HG03045 (cell line): ENCODE measurements around the gene TMEM192.
"Not testable (repeated sequence)": the region's sequence is repeated elsewhere in the genome, so short reads cannot be mapped to it uniquely, and the experiment has no call there.

Experiments used
- ATAC-seq: cut with Tn5 transposase; IDR thresholded peaks from one replicate; pipeline ENCODE4 v1.9.1; 2021; ENCODE audit warnings: mild to moderate bottlenecking, moderate library complexity; ENCODE audit not compliant: unreplicated experiment

Gene TMEM192

DNA sequence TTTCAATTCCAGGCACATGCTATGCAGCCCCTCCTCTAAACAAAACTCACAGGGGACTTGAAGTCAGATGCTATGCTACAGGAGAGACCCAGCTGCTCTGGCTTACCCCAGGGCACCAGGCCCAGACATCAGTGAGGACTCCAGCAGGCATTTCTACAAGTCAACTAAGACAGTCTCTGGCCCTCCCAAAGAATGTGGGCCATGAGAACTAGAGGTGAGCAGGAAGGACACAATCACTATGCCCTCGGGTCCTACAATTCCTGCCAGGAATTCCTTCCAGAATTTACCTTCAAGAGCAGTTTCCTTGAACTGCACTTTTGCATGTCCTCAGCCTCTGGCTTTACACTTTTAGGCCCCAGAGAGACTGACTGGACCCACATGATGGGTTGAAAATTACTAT lies 17.4 kb downstream of the TMEM192 start:
- no peak for ATAC-seq

DNA sequence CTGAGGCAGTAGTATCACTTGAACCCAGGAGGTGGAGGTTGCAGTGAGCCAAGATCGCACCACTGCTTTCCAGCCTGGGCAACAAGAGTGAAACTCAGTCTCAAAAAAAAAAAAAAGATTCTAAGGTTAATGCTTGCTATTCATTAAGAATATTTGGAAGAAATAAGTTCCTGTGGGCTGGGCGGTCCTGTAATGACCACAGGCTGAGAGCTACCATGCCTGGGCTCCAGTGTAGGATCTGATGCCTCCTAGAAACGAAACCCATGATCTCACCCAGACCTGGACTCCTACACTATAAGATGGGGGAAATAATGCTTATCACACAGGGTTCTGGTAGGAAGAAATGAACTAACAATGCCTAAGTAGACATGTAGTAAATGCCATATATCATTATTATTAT lies 17.8 kb downstream of the TMEM192 start:
- ATAC-seq, result no peak

DNA sequence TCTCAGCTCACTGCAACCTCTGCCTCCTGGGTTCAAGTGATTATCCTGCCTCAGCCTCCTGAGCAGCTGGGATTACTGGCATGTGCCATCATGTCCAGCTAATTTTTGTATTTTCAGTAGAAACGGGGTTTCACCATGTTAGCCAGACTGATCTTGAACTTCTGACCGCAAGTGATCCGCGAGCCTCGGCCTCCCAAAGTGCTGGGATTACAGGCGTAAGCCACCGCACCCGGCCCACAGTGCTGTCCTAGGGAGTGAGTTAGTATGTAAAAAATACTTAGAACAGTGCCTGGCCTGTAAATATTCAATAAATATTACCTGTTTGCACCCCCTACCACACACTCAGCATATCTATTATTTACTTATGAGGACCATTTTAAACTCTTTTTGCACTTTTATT lies 20.5 kb downstream of the TMEM192 start:
- ATAC-seq, result not testable (repeated sequence)

DNA sequence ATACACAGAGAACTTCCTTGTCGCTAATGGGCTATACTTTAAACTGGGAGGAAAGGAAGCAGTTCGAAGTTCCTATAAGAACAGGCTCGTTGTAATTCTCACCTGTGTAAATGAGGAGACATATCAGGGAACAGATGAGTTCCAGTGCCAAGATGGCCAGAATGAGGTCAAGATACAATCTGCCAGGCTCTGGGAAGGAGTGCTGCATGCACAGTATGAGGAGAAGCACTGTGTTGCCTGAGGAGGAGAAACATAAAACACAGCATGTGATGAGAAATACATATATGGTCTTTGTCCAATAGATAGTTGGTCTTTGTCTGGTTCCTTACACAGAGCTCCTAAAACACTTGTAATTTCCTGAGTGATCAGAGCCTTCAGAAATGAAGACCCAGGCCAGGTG lies 24.3 kb downstream of the TMEM192 start:
- no peak for ATAC-seq

DNA sequence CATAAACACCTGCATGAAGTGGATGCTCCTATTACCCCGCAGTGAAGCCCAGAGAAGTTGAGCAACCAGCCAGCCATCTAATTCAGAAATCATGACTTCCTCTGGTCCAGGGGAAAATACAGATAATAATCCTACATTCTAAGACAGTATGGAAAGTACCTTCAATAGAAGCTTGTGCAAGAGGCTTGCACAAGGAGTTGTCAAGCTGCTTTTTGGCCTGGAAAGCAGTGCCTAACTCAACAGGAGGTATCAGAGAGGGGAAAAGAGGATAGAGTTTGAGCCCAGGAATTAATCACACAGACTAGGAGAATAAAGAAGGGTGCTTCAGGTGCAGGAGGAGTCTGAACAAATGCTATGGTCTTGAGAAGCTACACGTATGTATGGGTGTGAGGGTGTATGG lies 26.7 kb downstream of the TMEM192 start:
- ATAC-seq, result no peak

DNA sequence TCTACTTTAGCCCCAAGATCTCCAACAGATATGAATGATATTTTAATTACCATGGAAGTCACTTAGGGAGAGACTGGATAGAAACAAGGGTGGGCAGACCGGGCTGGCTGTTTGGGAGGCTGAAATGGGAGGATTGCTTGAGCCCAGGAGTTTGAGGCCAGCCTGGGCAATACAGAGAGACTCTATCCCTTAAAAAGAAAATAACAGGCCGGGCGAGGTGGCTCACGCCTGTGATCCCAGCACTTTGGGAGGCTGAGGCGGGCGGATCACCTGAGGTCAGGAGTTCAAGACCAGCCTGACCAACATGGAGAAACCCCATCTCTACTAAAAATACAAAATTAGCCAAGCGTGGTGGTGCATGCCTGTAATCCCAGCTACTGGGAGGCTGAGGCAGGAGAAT lies 27.9 kb downstream of the TMEM192 start:
- ATAC-seq, result not testable (repeated sequence)

DNA sequence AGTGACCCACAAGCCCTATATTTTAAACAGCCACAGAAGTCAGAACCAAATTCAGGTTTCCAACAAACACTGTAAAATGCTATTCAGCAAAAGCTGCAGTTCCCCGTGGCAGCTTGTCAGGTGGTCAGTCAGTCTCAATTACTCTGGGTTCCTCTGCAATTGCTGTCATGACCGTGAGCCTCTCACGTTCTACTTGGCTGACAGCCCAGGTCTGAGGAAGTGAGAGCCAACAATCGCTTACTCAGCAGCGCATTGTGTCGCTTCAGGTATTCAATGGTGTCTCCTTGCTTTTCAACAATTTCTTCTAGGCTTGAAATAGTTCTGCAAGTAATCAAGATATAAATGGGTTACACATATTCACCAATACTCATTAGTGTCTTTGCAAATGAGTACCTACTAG lies 33.2 kb downstream of the TMEM192 start:
- no peak for ATAC-seq

DNA sequence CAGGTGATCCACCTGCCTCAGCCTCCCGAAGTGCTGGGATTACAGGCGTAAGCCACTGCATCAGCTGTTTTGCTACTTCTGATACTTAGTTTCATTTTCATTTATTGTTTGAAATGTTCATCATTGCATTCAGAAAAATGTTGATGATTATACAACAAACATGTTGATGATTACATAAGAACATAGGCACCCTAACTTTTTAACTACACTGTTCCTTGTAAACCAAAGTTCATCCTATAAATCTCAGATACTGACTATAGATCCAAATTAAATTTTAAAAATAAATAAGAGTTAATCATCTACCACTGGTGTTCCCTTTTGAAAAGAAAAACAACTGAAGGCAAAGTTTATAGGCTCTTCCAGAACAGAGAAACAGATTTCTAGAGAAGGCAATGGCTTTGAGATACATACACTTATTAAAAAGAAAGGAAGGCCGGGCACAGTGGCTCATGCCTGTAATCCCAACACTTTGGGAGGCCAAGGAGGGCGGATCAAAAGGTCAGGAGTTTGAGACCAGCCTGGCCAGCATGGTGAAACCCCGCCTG lies 35.6 kb downstream of the TMEM192 start:
- no peak for ATAC-seq

DNA sequence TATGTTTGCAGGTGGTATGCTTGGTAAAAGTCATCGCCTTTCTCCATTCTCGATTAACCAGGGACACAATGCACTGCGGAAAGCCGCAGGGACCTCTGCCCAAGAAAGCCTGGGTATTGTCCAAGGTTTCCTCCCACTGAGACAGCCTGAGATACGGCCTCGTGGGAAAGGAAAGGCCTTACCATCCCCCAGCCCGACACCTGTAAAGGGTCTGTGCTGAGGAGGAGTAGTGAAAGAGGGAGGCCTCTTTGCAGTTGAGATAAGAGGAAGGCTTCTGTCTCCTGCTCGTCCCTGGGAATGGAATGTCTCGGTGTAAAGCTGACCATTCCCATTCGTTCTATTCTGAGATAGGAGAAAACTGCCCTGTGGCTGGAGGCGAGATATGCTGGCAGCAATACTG lies 39.3 kb downstream of the TMEM192 start:
- not testable (repeated sequence) for ATAC-seq

DNA sequence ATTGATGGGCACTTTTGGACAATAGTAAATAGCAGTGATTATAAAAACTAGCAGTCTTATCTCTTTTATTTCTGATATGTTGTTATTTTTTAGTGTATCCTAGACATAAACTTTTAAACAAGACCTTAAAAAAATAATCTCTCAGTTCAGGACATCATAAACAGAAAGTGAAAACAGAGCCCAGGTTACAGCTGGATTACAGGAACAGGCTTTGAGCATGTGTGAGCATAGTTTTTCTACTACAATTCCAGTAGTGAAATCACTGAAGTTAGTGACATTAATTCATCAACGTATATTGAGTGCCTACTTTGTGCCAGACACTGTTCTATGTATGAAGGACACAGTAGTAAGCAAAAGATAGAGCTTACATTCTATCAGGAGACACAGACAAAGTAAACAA lies 42.1 kb downstream of the TMEM192 start:
- ATAC-seq, result no peak

DNA sequence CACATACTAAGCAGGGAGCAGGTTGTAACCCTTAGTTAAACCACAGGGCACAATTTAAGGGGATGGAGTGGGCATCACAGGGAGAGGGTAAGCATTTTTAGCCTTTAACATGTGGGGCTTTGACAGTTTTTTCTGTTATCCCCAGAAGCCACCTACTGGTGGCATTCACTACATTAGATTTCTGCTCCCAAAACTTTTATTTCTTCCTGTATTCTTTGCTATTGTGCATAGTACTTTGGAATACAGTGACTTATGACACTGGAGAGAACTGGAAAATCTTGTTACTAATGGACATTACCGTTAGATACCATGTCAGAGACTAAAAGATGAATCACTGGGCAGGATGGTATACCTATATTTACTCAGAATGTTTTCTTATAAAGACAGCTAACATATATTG lies 51.7 kb downstream of the TMEM192 start:
- ATAC-seq, result no peak

DNA sequence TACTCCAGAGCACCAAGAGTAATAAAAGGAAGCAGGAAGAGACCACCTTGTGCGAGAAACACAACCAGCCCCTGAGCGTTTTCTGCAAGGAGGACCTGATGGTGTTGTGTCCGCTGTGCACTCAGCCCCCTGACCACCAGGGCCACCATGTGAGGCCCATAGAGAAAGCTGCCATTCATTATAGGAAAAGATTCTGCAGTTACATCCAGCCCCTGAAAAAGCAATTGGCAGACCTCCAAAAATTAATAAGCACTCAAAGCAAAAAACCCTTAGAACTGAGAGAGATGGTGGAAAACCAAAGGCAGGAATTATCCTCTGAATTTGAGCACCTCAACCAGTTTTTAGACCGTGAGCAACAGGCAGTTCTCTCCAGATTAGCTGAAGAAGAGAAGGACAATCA lies 53.3 kb downstream of the TMEM192 start:
- ATAC-seq, result no peak

DNA sequence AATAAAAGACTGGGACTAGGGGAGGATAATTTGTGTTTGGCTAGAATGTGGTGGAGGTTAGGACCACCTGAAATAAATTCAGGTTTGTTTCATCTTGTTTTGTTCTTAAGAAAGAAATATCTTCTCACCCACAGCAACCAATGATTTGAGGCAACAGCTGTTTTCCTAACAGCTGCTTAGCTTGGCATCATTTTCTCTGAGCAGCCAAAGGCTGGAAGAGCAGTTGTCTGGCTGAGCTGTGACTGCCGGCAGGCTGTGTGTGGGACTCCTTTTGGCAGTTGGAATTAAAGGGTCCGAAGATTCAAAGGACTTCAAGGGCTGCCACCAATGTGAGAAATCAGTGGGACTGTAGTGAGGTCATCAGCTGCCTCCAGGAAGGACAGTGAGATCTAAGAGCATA lies 54.0 kb downstream of the TMEM192 start:
- ATAC-seq, result no peak

DNA sequence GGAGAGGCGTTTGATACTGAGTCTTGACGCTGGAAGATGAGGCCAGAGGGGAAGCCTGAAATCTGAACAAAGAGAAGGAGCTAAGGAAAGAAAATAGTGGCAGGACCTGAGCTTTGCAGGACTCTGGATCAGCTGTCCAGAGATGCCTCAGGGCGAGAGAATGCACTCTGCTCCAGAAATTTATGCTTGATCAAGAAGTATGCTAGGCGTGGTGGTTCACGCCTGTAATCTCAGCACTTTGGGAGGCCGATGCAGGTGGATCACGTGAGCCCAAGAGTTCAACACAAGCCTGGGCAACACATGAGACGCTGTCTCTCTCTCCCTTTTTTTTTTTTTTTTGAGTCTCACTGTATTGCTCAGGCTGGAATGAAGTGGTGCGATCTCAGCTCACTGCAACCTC lies 57.1 kb downstream of the TMEM192 start:
- no peak for ATAC-seq

DNA sequence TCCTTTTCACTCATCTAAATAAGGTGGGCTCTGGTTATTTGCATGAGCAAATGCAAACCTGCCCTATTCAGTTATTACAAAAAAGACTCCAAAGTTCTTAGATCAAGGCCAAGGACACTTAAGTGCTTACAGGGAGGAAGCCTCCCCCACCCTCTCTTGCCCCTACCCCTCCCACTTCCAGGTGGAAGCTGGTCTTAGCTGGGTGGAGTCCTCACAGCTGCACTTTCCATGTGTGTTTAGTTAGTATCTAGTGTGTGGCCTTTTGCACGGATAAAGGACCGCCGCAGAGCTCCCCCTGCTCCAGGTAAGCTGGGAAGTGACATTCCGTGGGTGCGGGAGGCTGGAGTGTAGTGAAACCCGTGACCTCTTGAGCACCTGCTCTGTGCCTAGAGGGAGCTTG lies 59.0 kb downstream of the TMEM192 start, which contains the start of gene TRIM75:
TRIM75 (plus strand) TSS at position 222 of the 400 bp plus-strand sequence. CDS start 5,282 bp downstream, outside the sequence.
- ATAC-seq, result no peak

DNA sequence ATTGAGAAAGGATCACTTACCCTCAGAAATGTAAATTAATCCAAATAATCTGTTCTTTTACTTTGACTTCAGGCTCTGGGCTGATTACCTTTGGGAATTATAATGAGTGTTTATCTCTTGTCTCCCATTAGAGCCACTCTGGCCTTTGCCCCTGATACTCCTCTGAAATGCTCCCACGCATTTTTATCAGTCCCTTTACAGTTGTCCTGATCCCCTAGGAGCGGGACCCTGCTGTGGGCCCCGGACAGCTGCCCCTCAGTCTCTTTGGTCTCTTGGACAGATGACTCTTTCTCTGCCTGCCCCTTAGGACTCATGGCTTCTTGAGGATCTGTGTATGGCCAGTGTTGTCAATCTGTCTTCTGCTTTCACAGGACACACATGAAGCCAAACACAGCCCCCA lies 60.0 kb downstream of the TMEM192 start:
- no peak for ATAC-seq

DNA sequence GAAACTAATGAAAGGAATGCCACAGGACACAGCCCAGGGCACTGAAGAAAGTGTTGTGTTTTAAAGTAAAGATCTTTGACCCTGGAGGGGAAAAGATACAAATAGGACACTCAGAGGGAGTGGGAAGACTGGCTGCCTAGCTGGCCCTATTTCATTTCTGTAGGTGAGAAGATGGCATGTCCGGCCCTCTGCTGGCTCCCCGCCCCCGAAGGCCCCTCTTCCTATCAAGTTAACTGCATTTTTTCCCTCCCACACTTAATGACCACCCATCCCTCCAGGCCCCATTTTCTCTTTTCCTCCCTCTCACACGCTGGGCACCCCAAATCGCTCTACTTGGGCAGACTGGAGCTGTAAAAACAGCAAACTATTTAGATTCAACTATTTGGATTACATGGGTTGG lies 64.5 kb downstream of the TMEM192 start:
- no peak for ATAC-seq

DNA sequence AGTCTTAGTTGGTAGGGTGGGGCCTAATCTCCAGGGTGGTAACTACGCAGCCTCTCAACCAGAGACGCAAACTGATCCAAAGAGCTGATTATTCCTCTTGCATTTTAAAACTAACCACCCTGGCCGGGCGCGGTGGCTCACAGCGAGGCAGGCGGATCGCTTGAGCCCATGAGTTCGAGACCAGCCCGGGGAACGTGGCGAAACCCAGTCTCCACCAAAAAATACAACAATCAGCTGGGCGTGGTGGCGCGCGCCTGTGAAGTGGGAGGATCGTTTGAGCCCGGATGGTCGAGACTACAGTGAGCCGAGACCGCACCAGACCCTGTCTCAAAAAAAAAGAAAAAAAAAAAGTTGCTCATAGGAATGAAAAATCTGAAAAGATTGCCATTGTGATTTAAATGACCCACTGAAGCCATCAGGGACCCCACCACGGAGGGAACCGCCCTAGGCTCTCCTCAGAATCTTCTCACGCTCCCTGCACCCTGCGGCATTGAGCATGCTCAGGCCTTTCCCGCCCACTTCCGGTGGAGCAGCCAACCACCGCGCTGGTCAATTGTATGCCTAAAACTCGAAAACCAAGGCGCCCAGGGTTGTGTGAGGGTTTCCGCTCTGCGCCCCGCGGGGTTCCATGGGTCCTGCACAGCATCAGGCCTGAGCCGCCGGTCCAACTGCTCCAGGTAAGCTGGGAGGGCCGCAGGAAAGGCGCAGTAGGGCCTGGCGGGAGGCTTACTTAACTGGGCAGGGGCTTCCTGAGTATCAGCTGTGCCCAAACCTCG lies 81.0 kb downstream of the TMEM192 start, which contains the start of gene TRIM60:
TRIM60 (plus strand) TSS at position 564 of the 776 bp plus-strand sequence. CDS start 8,074 bp downstream, outside the sequence.
- no peak for ATAC-seq

DNA sequence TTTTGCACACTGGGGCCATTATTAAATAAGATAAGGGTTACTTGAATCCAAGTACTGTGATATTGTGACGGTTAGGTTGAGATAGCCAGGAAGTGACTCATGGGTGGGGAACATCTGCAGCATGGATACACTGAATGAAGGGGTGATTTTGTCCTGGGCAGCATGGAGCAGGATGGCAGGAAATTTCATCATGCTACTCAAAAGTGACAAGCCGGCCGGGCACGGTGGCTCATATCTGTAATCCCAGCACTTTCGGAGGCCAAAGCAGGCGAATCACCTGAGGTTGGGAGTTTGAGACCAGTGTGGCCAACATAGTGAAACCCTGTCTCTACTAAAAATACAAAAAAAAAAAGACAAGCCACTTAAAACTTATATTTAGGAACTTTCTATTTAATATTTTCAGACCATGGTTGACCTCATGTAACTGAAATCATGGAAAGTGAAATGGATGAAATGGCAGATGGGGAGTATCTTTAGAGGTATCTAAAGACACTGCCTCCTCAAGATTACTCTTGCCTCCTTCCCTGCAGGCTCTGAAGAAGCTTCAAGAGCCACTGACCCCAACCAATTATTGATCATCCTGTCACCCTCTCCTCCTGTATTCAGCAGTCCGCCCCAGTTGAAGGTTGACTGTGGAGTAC lies 84.8 kb downstream of the TMEM192 start:
- no peak for ATAC-seq

DNA sequence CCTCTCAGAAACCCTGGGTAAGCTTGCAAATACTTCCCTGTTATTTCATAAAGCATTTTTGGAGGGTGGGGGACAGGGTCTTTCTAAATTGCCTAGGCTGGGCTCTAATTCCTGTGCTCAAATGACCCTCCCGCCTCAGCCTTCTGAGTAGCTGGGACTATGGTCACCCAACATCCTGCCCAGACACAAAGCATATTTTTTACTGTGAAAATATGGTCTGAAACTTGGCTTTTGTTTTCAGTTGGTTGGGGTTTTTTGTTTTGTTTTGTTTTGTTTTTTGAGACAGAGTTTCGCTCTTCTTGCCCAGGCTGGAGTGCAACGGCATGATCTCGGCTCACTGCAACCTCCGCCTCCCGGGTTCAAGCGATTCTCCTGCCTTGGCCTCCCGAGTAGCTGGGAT lies 86.9 kb downstream of the TMEM192 start:
- ATAC-seq, result not testable (repeated sequence)
